GM18868 (cell line): ENCODE results near the gene LMO2.

Experiments used
- ATAC-seq: cut with Tn5 transposase; IDR thresholded peaks from one replicate; pipeline ENCODE4 v1.9.1; 2021; ENCODE audit warnings: mild to moderate bottlenecking, moderate library complexity; ENCODE audit not compliant: unreplicated experiment

LMO2 gene

DNA sequence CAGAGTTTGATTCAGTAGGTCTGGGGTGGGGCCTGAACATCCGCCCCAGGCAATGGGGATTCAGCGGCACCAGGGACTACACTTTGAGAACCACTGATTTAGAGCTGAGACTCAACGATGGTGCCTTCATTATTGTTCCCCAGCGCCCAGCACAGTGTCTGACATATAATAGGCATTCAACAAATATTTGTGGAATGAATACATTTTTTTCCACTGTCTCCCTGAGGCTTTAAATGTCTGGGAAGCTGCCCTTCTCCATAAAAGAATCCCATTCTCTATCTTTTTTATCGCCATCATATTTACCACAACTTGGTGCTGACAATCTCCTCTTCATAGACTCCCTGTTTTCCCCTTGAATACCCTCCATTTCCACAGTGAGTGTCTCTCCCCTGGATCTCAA lies 23.6 kb upstream of the LMO2 start:
- no peak for ATAC-seq

DNA sequence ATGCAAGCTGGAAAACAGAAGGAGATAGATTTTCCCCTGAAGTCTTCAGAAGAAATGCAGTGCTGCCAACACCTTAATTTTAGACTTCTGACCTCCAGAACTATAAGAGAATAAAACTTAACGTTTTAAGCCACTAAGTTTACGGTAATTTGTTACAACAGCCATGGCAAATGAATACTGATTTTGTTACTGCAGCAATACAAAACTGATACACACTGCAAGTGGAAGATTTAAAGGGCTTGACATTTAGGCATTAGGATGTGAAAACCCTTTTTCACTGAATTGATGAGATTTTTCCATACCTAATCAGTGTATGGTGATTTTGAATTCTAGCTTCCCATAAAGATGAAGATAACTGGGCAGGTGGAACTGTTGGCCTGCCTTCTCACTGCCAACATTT lies 22.1 kb upstream of the LMO2 start:
- no peak for ATAC-seq

DNA sequence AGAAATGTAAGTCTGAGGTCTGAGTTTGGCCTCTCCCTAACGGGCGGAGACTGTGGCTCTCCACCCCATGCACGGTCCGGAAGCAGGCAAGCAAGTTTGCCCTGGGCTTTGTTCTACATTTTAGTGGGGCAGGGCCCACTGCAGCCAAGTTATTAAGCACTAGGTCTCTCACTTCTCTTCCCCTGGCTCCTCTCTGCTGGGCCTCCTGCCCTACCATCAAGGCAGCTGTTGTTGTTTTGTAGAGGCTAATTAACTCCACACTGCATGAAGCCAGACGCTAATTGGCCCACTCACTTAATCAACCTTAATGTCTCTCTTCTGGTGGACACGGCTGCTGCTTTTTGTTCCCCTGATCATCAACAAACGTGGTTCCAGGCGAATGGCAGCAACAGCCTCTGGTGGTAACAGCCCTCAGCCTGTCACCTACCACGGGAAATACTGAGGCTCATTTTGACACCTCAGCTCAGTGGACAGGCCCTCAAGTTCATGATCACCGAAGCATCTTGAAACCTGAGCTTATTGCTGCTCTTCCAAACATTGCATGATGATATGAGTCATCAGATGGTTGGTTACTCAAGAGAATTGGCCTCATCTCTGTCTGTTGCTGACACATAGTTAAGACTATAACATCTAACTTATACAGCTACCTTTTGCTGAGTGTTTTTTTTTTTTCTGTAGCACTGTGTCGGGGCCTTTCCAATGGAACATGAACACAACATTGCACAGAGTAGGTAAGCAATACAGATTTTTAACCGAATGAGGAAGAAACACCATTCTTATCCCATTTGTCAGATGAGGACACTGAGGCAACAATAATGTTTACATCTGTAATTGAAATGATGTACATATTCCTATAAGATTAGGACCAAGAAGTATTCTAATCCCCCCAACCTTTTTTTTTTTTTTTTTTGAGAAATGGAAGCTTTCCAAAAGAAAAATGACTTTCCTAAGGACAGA lies 20.8 kb upstream of the LMO2 start:
- peak; percentile 85 for ATAC-seq

DNA sequence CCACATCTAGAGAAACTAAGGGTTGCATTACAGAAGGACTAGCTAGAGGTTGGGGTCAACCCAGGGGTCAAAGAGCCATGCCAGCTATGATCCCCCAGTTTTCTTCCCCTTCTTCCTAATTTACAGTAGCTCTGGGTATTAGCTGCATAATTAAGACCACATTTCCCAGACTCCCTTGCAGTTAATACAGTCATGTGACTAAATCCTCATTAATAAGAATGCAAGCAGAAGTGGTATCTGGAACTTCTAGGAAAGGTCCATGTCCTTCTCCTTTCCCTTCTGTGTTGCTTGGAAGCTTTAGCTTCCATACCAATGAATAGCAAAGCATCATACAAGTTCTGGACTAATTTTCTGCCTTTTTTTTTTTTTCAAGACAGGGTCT lies 19.1 kb upstream of the LMO2 start:
- no peak for ATAC-seq

DNA sequence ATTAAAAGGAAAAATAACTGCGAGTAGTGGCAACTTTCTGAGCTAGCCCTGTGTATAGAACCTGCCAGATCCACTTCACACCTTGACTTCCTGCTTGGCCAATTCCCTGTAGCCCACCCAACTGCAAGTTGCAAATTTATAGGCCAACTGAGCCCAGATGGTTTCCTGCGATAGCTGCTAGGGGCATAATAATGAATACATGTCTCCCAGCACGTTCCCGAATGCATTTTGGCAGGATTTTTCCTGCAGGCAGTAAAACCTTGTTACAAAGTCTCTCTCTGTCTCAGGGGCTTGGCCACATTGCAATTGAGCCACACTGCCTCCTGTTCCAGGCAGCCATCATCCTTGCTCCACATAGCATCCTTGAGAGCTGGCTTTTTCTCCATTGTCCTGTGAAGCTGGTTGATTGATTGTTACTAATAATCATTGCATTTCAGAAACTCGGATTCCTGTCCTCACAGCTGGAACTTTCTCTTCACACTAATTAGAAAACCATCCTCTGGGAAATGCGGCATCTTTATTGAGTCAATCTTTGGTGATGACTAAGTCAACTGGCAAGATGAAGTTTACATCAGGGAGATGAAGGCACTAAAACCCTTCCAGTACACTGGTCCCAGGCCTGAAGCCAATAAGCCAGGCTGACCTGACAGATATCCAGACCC lies 18.6 kb upstream of the LMO2 start:
- ATAC-seq, result no peak

DNA sequence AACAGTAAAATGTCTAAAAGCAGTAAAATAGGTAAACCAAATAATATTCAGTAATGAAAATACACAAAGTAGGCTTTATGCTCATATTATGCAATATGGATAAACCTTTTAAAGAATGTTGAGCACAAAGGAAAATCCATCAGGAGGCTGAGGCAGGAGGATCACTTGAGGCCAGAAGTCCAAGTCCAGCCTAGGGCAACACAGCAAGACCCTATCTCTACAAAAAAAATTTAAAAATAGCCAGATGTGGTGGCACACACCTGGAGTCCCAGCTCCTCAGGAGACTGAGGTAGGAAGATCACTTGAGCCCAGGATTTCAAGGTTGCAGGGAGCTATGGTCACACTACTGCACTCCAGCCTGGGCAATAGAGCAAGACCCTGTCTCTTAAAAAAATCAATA lies 17.7 kb upstream of the LMO2 start:
- no peak for ATAC-seq

DNA sequence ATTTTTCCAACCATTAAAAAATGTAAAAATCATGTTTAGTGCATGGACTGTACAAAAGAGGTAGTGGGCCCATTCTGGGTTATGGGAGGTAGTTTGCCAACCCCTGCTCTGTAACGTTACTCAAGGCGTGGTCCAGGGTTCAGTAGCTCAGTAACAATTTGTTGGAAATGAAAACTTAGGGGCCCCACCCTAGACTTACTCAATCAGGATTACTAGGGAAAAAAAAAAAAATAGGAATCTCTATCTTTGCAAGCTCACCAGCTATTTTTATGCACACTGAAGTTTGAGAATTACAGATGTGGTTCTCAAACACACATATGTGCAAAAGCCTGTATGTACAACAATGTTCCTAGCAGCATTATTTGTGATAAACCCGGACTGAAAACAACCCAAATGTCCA lies 17.3 kb upstream of the LMO2 start:
- ATAC-seq, result no peak

DNA sequence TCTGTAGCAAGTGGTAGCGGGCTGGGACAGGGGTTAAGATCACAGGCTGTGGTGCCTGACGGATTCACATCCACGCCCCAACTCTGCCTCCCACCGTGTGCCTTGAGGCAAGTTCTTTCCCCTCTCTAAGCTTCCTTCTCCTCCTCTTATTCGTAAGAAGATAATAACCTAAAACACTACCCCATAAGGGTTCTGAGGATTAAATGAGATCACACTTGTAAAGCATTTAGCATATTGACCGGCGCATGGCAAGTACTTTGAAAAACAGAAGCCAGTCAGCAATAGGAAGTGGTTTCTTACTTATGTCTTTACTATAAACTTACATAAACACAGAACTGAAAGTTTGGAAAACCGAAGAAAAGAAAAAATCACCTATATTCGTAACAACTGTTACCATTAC lies 15.5 kb upstream of the LMO2 start:
- ATAC-seq, result no peak

DNA sequence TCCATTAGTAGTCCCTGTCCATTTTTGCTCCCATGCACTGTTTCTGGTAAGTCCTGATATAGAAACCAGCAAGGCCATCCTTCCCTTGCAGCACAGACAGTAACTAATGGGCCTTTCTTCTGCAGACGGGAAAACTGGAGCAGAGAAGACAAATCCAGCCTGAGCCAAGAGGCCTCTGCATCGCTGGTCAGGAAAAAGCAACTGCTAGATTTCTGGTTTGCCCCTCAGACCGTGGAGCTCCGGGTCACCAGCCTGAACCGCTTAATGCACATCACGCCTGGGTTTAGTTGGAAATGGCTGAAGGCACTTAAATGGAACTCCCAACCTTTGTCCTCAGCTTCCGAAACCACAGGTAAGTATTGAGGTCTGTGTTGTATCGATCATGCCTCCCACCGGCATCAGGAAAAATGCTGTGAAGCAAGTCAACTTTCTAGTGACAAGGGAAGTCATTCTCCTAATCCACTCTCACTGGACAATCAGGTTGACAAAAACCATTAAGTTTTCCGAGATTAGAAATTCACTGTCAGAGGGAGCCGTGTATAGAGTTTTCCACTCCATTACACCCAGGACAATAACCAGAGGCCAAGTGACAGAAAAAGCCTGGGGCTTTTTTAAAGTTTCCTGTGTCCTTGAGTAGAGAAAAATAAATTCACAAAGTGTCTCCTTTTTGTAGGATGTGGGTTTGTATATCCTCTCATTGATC lies 14.8 kb upstream of the LMO2 start:
- no peak for ATAC-seq

DNA sequence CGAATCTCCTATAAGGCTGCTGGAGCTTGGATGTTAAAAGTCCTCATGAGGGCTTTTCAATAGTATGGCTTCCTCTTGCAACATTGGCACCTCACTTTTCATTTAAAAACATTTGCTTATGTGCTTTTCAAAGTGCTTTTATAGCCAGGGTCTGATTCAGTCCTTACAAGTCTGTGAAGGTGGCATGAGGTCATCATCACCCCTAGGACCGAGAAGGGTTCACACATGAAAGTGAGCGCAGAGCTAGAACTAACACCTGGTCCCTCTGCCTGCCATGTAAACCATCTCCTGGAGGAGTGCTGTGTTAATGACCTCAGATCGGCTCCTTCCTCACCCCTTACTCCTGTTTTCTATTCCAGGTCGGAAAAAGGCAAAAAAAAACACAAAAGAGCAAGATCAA lies 12.2 kb upstream of the LMO2 start:
- no peak for ATAC-seq

DNA sequence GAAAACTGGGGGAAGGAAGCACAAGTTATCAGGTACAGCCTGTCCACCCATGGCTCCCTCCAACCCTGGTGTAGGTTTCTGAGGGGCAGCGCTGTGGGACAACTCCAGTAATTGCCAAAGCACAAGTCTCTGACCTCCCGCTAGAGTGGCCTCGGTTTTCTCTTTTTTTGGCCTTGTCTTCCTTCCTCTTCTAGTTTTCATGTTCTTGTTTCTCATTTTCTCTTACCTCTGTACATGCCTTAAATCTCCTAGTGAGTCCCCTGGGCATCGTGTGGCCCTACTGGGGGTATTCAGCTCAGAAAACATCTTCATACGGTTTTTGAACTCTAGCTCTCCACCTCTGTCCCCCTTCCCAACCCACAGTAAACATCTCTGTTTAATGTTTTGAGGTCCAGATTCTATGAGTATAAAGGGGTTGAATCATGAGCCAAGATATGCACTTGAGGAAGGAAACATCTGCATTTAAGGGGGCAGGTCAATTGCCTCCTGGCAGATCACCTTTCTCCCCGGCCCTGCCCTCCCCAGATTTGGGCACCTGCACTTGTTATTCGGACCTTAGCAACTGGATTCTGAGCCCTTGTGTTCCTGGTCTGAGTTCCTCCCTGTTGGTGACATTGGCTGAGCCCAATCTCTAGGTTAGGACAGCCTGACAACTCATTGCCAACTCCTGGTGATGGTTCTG lies 8.4 kb upstream of the LMO2 start:
- no peak for ATAC-seq

DNA sequence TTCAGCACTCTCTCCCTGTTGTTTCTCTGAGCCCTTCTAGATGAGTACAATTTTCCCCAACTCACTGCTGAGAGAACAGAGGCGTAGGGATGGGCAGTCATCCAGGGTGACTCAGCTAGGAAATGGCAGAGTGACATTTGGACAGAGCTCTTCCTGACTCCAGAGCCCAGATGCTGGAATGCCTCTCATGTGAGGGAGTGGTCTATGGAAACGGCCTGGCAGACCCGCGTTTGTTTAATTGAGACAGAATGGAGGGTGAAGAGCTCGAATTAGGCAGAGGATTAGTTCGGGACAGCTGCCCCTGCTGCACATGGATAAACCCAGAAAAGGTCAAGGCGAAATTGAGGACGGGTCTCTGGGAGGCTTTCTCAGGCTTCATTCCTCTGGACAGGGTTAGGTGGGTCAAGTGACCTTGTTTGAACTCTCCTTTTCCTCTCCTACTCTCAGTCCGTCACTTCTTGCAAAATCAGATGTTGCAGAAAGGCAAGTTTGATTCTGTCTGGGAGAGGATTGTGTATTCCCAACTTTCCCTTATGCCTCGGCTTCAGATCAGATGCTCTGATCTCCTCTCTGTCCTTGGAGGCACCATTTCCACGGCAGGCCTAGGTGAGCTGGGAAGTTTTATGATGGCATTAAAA lies 7.6 kb upstream of the LMO2 start:
- no peak for ATAC-seq

DNA sequence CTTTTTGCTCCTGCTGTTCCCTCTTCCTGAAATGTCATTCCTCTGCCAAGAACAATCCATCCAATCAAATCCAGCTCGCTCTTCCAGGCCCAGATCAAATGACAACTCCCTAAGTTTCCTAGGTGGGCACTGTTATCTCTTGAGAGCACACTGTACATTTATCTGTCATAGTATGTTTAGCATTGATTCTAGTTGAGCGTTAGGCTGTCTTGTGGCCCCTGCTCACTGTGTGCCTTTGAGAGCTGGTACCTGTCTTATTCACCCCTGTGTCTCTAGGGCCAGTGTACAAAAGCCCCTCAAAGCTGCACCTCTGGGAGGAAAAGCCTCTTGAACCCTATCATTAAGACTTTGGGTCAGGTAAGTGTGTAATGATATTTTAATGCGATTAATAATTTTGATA lies 7.1 kb upstream of the LMO2 start:
- no peak for ATAC-seq

DNA sequence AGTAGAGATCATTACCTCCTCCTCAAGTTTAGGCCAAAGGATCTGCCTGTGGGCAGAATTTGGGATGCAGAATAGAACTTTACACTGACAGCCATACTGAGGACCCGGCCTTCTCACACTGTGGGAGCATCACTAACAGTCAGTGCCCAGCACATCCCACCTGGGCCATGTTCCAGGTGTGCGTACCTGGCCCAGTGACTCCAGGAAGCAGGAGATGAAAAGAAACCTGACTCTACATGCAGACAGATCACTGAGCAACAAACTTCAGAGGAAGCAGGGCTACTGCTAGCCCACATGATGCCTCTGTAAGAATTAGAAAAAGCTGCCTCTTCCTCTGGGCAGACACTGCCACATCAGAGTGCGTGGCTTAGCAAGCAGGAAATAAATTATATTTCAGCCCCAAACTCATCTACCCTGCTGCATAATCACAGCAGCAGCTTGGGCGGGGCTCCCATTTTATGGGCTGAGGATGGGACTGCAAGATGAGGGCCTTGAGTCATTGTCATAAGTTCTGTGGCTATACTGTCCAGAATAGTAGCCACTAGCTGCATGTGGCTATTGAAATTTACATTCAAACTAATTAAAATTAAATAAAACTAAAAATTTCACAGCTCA lies 6.0 kb upstream of the LMO2 start:
- ATAC-seq, result no peak

DNA sequence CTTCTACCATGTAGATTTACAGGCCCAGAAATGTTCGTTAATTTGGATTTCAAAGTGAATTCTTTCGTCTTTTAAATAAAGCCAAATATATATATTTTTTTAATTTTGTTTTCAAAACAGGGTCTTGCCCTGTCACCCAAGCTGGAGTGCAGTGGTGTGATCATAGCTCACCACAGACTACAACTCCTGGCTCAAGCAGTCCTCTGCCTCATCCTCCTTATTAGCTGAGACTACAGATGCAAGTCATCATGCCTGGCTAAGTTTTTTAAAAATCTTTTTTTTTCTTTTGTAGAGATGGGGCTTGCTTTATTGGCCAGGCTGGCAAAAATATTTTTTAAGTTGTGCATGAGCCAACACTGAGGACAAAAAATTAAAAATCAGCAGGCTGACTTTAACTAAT lies 5.0 kb upstream of the LMO2 start:
- no peak for ATAC-seq

DNA sequence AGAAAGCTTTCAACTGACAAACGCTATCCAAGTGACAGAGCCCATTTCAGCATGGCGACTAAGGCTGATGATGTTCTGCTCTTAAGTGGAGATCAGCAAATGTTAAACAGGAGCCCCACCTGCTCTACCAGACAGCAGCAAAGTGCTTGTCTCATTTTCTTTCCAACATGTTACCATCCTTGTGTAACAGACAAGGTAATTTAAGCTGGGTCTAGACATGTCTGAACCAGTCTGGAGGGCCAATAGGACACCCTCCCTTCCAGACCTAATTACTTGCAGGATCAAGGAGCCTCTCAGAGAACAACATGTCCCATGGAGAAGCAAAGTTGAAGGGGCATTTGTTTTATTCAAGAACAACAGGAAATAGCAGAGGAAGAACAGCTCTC lies 3.9 kb upstream of the LMO2 start:
- no peak for ATAC-seq

DNA sequence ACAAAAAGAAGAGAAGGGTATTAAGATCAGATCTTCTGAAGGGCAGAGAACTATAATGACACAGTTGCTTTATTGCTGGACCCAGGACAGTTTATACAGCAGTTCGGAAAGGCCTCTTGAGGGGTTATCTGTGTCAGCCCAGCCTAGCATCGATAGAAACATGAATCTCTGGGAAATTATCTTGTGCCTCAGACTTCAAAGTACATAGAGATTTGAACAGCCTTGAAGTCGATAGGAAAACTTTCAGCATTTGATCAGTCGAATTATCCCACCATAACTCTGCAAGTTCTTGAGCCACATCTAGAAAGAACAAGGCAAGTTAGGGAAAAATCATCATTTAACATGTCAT lies 2.5 kb upstream of the LMO2 start:
- no peak for ATAC-seq

DNA sequence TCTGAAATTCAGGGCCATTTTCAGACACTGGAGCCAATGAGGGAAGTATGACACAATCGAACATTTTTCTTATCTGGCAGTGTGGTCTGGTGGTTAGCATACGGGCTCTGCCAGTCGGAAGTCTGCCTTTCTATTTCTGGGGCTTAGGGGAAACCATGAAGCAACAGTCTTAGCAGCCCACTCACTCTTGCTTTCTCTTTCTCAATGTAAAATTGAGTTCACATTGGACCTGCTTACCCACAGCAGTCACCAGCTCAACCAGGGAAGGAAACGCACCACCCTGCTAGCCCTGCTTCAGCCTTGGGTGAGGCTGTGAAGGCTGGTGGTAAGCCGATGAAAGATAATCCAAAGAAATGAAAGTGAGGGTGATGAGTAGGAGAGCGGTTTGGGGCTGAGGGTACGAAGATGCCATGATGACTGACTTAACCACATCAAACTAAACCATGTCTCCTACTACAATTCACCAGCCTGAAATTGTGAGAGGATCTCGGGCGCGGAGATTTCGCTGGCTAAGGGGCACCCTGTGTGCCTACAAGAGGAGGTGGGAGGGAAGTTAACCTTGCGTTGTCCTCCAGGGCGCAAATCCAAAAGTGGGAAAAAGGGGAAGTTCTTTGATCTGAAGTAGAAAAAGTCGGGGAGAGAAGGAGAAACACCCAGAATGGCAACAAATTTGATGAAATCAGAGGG lies 2.0 kb upstream of the LMO2 start:
- peak; percentile 73 for ATAC-seq

DNA sequence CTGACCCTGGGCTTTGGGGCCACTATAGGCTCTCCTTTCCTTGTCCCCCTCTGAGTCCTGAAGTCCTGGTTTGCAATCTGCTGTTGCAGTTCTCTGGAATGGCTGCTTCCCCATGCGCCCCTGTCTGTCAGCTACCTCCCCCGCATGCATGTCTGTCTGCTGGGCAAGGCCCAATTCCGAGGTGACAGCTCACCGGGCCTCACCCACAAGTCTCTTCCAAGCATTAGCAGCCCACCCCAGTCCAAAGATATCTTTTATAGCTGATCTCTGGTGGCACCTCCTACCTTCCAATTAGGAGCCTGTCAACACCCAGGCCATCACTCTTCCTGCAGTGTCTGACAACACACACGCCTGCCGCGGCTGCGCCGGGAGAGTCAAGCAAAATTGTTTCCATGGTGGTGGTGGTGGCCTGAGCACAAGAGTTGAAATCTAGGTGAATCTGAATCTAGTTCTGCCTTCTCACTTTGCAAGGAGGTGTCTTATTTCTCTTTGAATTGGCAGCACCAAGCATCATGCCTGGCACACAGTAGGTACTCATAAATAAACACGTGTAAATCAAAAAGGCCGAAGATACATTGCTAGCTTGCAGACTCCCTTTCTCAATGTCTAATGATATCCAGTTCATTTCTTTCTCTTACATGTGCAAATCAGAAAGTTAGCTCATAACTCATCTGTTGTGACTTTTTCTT lies 1.2 kb upstream of the LMO2 start:
- no peak for ATAC-seq
